ENCODE data around the gene INTS12. TPM values are rescaled to one million over a fixed set of nuclear protein-coding genes. Genes with fewer than 3 reads are reported as not detected.
A peak's percentile ranks its signal among the peaks of the same experiment; 100 is the strongest.
"Not testable (repeated sequence)": the region's sequence is repeated elsewhere in the genome, so short reads cannot be mapped to it uniquely, and the experiment has no call there.

The INTS12 gene
- total RNA-seq = 10 to 100 TPM; 20.3 to 20.4 TPM

GRCh38 chr4:105708181-105709080 lies at the start of gene INTS12, which contains the start of gene GSTCD:
TSS of gene INTS12 (minus strand) at chr4:105708689. CDS start at chr4:105700005, 8,684 bp downstream.
TSS of gene GSTCD (plus strand) at chr4:105708784. CDS start at chr4:105717614, 8,830 bp downstream.
- CTCF ChIA-PET = interaction anchor here (1.3 to 1.6 kb wide), 3 partner anchors 9 to 235 kb away, joined by 3 read pairs; partner anchors contain the start of gene PPA2
- Mint-ChIP-seq H3K27ac (peak within 1 kb of the TSS; percentile 93), H3K9me3 (ENCODE audit: low read depth) (no peaks in the 10 kb centered on the region), H3K36me3 (peaks cover 12% of the 10 kb centered on the region), H3K4me3 (peak within 1 kb of the TSS; percentile 99), H3K27me3 (no peaks in the 10 kb centered on the region), H3K4me1 (peaks cover 29% of the 10 kb centered on the region)
- ATAC-seq (peak; percentile 96), DNase-seq (peak; percentile 92)

- H3K4me3 Mint-ChIP-seq = no peak overlapping the region
- no peak overlapping the region for H3K27ac Mint-ChIP-seq
- H3K9me3 Mint-ChIP-seq (ENCODE audit: low read depth) = no peaks in the 10 kb centered on the region
- no peaks in the 10 kb centered on the region for H3K36me3 Mint-ChIP-seq
- H3K27me3 Mint-ChIP-seq = no peaks in the 10 kb centered on the region
- DNase-seq (no peak), ATAC-seq (no peak)
- H3K4me1 Mint-ChIP-seq = peaks cover 2% of the 10 kb centered on the region
- CTCF ChIA-PET = no interaction called here
Measured at GRCh38 chr4:105755375-105755774, 46.9 kb upstream of the INTS12 start.

- Mint-ChIP-seq H3K36me3 (peaks cover 1% of the 10 kb centered on the region), H3K27me3 (no peaks in the 10 kb centered on the region), H3K4me3 (no peak overlapping the region), H3K27ac (no peak overlapping the region), H3K4me1 (peaks cover 2% of the 10 kb centered on the region), H3K9me3 (ENCODE audit: low read depth) (no peaks in the 10 kb centered on the region)
- CTCF ChIA-PET = no interaction called here
- no peak for DNase-seq
- ATAC-seq = no peak
Measured at GRCh38 chr4:105753361-105753760, 44.9 kb upstream of the INTS12 start.

GRCh38 chr4:105751718-105752299 lies 43.3 kb upstream of the INTS12 start:
- Mint-ChIP-seq H3K36me3 (peaks cover 1% of the 10 kb centered on the region), H3K9me3 (ENCODE audit: low read depth) (no peaks in the 10 kb centered on the region), H3K27me3 (no peaks in the 10 kb centered on the region), H3K4me1 (peaks cover 2% of the 10 kb centered on the region), H3K27ac (no peak overlapping the region), H3K4me3 (no peak overlapping the region)
- ATAC-seq (no peak), DNase-seq (no peak)
- CTCF ChIA-PET = no interaction called here

- Mint-ChIP-seq H3K4me1 (peaks cover 2% of the 10 kb centered on the region), H3K27me3 (no peaks in the 10 kb centered on the region), H3K4me3 (no peak overlapping the region), H3K27ac (no peak overlapping the region), H3K9me3 (ENCODE audit: low read depth) (no peaks in the 10 kb centered on the region), H3K36me3 (peaks cover 6% of the 10 kb centered on the region)
- DNase-seq (no peak), ATAC-seq (no peak)
- CTCF ChIA-PET = no interaction called here
Measured at GRCh38 chr4:105748222-105748621, 39.7 kb upstream of the INTS12 start.

GRCh38 chr4:105741548-105741947 lies 33.1 kb upstream of the INTS12 start:
- H3K4me1 Mint-ChIP-seq = no peaks in the 10 kb centered on the region
- no peaks in the 10 kb centered on the region for H3K27me3 Mint-ChIP-seq
- H3K27ac Mint-ChIP-seq = no peak overlapping the region
- ATAC-seq (no peak), DNase-seq (no peak)
- H3K4me3 Mint-ChIP-seq = no peak overlapping the region
- CTCF ChIA-PET = no interaction called here
- H3K9me3 Mint-ChIP-seq (ENCODE audit: low read depth) = peaks cover 9% of the 10 kb centered on the region
- H3K36me3 Mint-ChIP-seq = peaks cover 47% of the 10 kb centered on the region

- H3K27ac Mint-ChIP-seq, H3K4me1 Mint-ChIP-seq, H3K4me3 Mint-ChIP-seq, DNase-seq, ATAC-seq, H3K27me3 Mint-ChIP-seq, CTCF ChIA-PET: not testable (repeated sequence)
- H3K36me3 Mint-ChIP-seq = peaks cover 77% of the 10 kb centered on the region
- H3K9me3 Mint-ChIP-seq (ENCODE audit: low read depth) = peaks cover 16% of the 10 kb centered on the region
Measured at GRCh38 chr4:105735217-105735616, 26.7 kb upstream of the INTS12 start.

- H3K27ac Mint-ChIP-seq; H3K9me3 Mint-ChIP-seq (ENCODE audit: low read depth); CTCF ChIA-PET; DNase-seq; H3K27me3 Mint-ChIP-seq; H3K4me1 Mint-ChIP-seq; H3K4me3 Mint-ChIP-seq; ATAC-seq: not testable (repeated sequence)
- peaks cover 51% of the 10 kb centered on the region for H3K36me3 Mint-ChIP-seq
Measured at GRCh38 chr4:105729895-105730294, 21.4 kb upstream of the INTS12 start.

- peaks cover 22% of the 10 kb centered on the region for H3K36me3 Mint-ChIP-seq
- CTCF ChIA-PET = no interaction called here
- no peak overlapping the region for H3K27ac Mint-ChIP-seq
- DNase-seq (no peak), ATAC-seq (no peak)
- no peaks in the 10 kb centered on the region for H3K27me3 Mint-ChIP-seq
- H3K9me3 Mint-ChIP-seq (ENCODE audit: low read depth) = no peaks in the 10 kb centered on the region
- no peak overlapping the region for H3K4me3 Mint-ChIP-seq
- H3K4me1 Mint-ChIP-seq = no peaks in the 10 kb centered on the region
Measured at GRCh38 chr4:105725623-105726022, 17.1 kb upstream of the INTS12 start.

GRCh38 chr4:105719204-105719603 lies 10.7 kb upstream of the INTS12 start:
- Mint-ChIP-seq H3K4me1 (peaks cover 2% of the 10 kb centered on the region), H3K27ac (no peak overlapping the region), H3K27me3 (no peaks in the 10 kb centered on the region), H3K4me3 (no peak overlapping the region), H3K36me3 (peaks cover 3% of the 10 kb centered on the region), H3K9me3 (ENCODE audit: low read depth) (no peaks in the 10 kb centered on the region)
- CTCF ChIA-PET = interaction anchor here (1.0 kb wide), 1 partner anchor 9 kb away, joined by 5 read pairs; no protein-coding TSS in a partner anchor
- no peak for ATAC-seq
- no peak for DNase-seq

GRCh38 chr4:105715692-105716278 lies 7.3 kb upstream of the INTS12 start:
- peaks cover 3% of the 10 kb centered on the region for H3K36me3 Mint-ChIP-seq
- no peak overlapping the region for H3K27ac Mint-ChIP-seq
- no peaks in the 10 kb centered on the region for H3K9me3 Mint-ChIP-seq (ENCODE audit: low read depth)
- ATAC-seq (no peak), DNase-seq (no peak)
- no peak overlapping the region for H3K4me3 Mint-ChIP-seq
- CTCF ChIA-PET = interaction anchor here (0.8 to 1.7 kb wide), 5 partner anchors 11 to 575 kb away, joined by 3 to 4 read pairs (median 3); partner anchors contain the start of gene PPA2
- no peaks in the 10 kb centered on the region for H3K27me3 Mint-ChIP-seq
- peaks cover 2% of the 10 kb centered on the region for H3K4me1 Mint-ChIP-seq

GRCh38 chr4:105714932-105715331 lies 6.4 kb upstream of the INTS12 start:
- H3K27me3 Mint-ChIP-seq = no peaks in the 10 kb centered on the region
- CTCF ChIA-PET = interaction anchor here (0.8 to 1.7 kb wide), 5 partner anchors 10 to 574 kb away, joined by 3 to 4 read pairs (median 3); partner anchors contain the start of gene PPA2
- H3K9me3 Mint-ChIP-seq (ENCODE audit: low read depth) = no peaks in the 10 kb centered on the region
- H3K4me1 Mint-ChIP-seq = peaks cover 4% of the 10 kb centered on the region
- ATAC-seq = no peak
- peaks cover under 1% of the 10 kb centered on the region for H3K36me3 Mint-ChIP-seq
- H3K4me3 Mint-ChIP-seq = no peak overlapping the region
- DNase-seq = no peak
- no peak overlapping the region for H3K27ac Mint-ChIP-seq

- no peak overlapping the region for H3K4me3 Mint-ChIP-seq
- H3K36me3 Mint-ChIP-seq = no peaks in the 10 kb centered on the region
- H3K9me3 Mint-ChIP-seq (ENCODE audit: low read depth) = no peaks in the 10 kb centered on the region
- H3K27me3 Mint-ChIP-seq = no peaks in the 10 kb centered on the region
- H3K27ac Mint-ChIP-seq = no peak overlapping the region
- no peak for ATAC-seq
- CTCF ChIA-PET = interaction anchor here (1.7 kb wide), 1 partner anchor 14 kb away, joined by 3 read pairs; no protein-coding TSS in a partner anchor
- H3K4me1 Mint-ChIP-seq = peaks cover 11% of the 10 kb centered on the region
- DNase-seq = no peak
Measured at GRCh38 chr4:105714071-105714521, 5.6 kb upstream of the INTS12 start.
